IPS-15b (cell line): ENCODE data around the gene POR.

Source experiments
- H3K27me3 ChIP-seq: one replicate; pipeline ENCODE4 v1.6.1; 2013; ENCODE audit warnings: low read length; ENCODE audit not compliant: control insufficient read depth, insufficient read depth
- H3K36me3 ChIP-seq: one replicate; pipeline ENCODE4 v1.6.1; 2013; ENCODE audit warnings: low read length; ENCODE audit not compliant: control insufficient read depth, insufficient read depth
- H3K4me1 ChIP-seq: one replicate; pipeline ENCODE4 v1.6.1; 2013; ENCODE audit warnings: mild to moderate bottlenecking, low read length; ENCODE audit not compliant: control insufficient read depth, insufficient read depth
- H3K4me3 ChIP-seq: one replicate; pipeline ENCODE4 v1.5.1; 2013; ENCODE audit warnings: low read depth, low read length
- H3K9ac ChIP-seq: one replicate; pipeline ENCODE4 v1.6.1; 2013; ENCODE audit warnings: low read depth, mild to moderate bottlenecking, low read length
- H3K9me3 ChIP-seq: one replicate; pipeline ENCODE4 v1.6.1; 2013; ENCODE audit warnings: mild to moderate bottlenecking, low read length; ENCODE audit not compliant: control insufficient read depth, insufficient read depth

The POR gene

GRCh38 chr7:75924256-75924655, 9.3 kb downstream of the POR start:
- Histone ChIP-seq H3K27me3 (no peaks in the 10 kb centered on the region), H3K36me3 (no peaks in the 10 kb centered on the region), H3K4me3 (no peak overlapping the region), H3K9ac (no peak overlapping the region), H3K9me3 (no peaks in the 10 kb centered on the region), H3K4me1 (no peaks in the 10 kb centered on the region)

- no peak overlapping the region for H3K9ac ChIP-seq
- no peaks in the 10 kb centered on the region for H3K27me3 ChIP-seq
- H3K4me1 ChIP-seq = no peaks in the 10 kb centered on the region
- no peak overlapping the region for H3K4me3 ChIP-seq
- H3K36me3 ChIP-seq = no peaks in the 10 kb centered on the region
- H3K9me3 ChIP-seq = no peaks in the 10 kb centered on the region
Measured at GRCh38 chr7:75924889-75925288, 9.9 kb downstream of the POR start.

- H3K9ac ChIP-seq = no peak overlapping the region
- no peaks in the 10 kb centered on the region for H3K4me1 ChIP-seq
- H3K9me3 ChIP-seq = no peaks in the 10 kb centered on the region
- no peaks in the 10 kb centered on the region for H3K27me3 ChIP-seq
- H3K36me3 ChIP-seq = no peaks in the 10 kb centered on the region
- H3K4me3 ChIP-seq = no peak overlapping the region
Measured at GRCh38 chr7:75925717-75926435, 10.9 kb downstream of the POR start.

- H3K9me3 ChIP-seq = no peaks in the 10 kb centered on the region
Measured at GRCh38 chr7:75928568-75928914, 13.6 kb downstream of the POR start.

GRCh38 chr7:75931680-75932079, 16.7 kb downstream of the POR start:
- H3K9ac ChIP-seq = no peak overlapping the region
- no peaks in the 10 kb centered on the region for H3K36me3 ChIP-seq
- H3K9me3 ChIP-seq = no peaks in the 10 kb centered on the region
- H3K4me3 ChIP-seq = no peak overlapping the region
- H3K27me3 ChIP-seq = no peaks in the 10 kb centered on the region
- no peaks in the 10 kb centered on the region for H3K4me1 ChIP-seq

More at GRCh38 chr7:75928568-75928914, 13.6 kb downstream of the POR start:
- Histone ChIP-seq H3K4me3 (no peak overlapping the region), H3K27me3 (no peaks in the 10 kb centered on the region), H3K36me3 (no peaks in the 10 kb centered on the region), H3K9ac (no peak overlapping the region), H3K4me1 (no peaks in the 10 kb centered on the region)

GRCh38 chr7:75937958-75938786, 23.2 kb downstream of the POR start:
- H3K4me3 ChIP-seq = no peak overlapping the region
- no peaks in the 10 kb centered on the region for H3K9me3 ChIP-seq
- peaks cover 3% of the 10 kb centered on the region for H3K36me3 ChIP-seq
- H3K27me3 ChIP-seq = no peaks in the 10 kb centered on the region
- no peaks in the 10 kb centered on the region for H3K4me1 ChIP-seq
- no peak overlapping the region for H3K9ac ChIP-seq

- H3K9ac ChIP-seq = no peak overlapping the region
- peaks cover 3% of the 10 kb centered on the region for H3K36me3 ChIP-seq
- no peak overlapping the region for H3K4me3 ChIP-seq
- H3K9me3 ChIP-seq = no peaks in the 10 kb centered on the region
- H3K4me1 ChIP-seq = no peaks in the 10 kb centered on the region
- H3K27me3 ChIP-seq = no peaks in the 10 kb centered on the region
Measured at GRCh38 chr7:75938921-75939320, 24.0 kb downstream of the POR start.

GRCh38 chr7:75943864-75944263, 28.9 kb downstream of the POR start:
- H3K27me3 ChIP-seq = no peaks in the 10 kb centered on the region
- no peak overlapping the region for H3K4me3 ChIP-seq
- no peaks in the 10 kb centered on the region for H3K4me1 ChIP-seq
- H3K9me3 ChIP-seq = no peaks in the 10 kb centered on the region
- H3K9ac ChIP-seq = no peak overlapping the region
- peaks cover 5% of the 10 kb centered on the region for H3K36me3 ChIP-seq

- no peak overlapping the region for H3K4me3 ChIP-seq
- H3K4me1 ChIP-seq = no peaks in the 10 kb centered on the region
- H3K9me3 ChIP-seq = no peaks in the 10 kb centered on the region
- no peak overlapping the region for H3K9ac ChIP-seq
- peaks cover 3% of the 10 kb centered on the region for H3K36me3 ChIP-seq
- no peaks in the 10 kb centered on the region for H3K27me3 ChIP-seq
Measured at GRCh38 chr7:75944507-75944906, 29.6 kb downstream of the POR start.

- Histone ChIP-seq H3K36me3 (peaks cover 3% of the 10 kb centered on the region), H3K4me1 (no peaks in the 10 kb centered on the region), H3K9ac (no peak overlapping the region)
Measured at GRCh38 chr7:75945297-75946168, 30.6 kb downstream of the POR start.

GRCh38 chr7:75946207-75946855, 31.4 kb downstream of the POR start:
- Histone ChIP-seq H3K27me3 (no peaks in the 10 kb centered on the region), H3K36me3 (peaks cover 3% of the 10 kb centered on the region), H3K4me3 (no peak overlapping the region), H3K9me3 (no peaks in the 10 kb centered on the region), H3K9ac (no peak overlapping the region), H3K4me1 (no peaks in the 10 kb centered on the region)

More at GRCh38 chr7:75945297-75946168, 30.6 kb downstream of the POR start:
- H3K27me3 ChIP-seq = no peaks in the 10 kb centered on the region
- H3K4me3 ChIP-seq = no peak overlapping the region
- no peaks in the 10 kb centered on the region for H3K9me3 ChIP-seq
